Uterus (tissue), 2 donors: ENCODE data around the gene ITPR1.

ENCODE experiments used
- POLR2A ChIP-seq, 2 donors: fragments of 450-650 bp; IDR thresholded peaks; one replicate each; pipeline ENCODE4 v1.6.1; 2016; ENCODE audit warnings: antibody characterized with exemption in 2 of 2, mild to moderate bottlenecking in 1 of 2, moderate library complexity in 1 of 2
- TF ChIP-seq, protein P1 (sequence below), 4 experiments: fragments of 200-600 bp in 2 of 4; fragments of 450-650 bp in 2 of 4; sonication (generic) in 2 of 4; IDR thresholded peaks; one replicate each; pipeline ENCODE4 v1.5.1; 2016 to 2019; ENCODE audit warnings: antibody characterized with exemption in 4 of 4, mild to moderate bottlenecking in 2 of 4, moderate library complexity in 1 of 4

- TF ChIP-seq, protein P1, sequence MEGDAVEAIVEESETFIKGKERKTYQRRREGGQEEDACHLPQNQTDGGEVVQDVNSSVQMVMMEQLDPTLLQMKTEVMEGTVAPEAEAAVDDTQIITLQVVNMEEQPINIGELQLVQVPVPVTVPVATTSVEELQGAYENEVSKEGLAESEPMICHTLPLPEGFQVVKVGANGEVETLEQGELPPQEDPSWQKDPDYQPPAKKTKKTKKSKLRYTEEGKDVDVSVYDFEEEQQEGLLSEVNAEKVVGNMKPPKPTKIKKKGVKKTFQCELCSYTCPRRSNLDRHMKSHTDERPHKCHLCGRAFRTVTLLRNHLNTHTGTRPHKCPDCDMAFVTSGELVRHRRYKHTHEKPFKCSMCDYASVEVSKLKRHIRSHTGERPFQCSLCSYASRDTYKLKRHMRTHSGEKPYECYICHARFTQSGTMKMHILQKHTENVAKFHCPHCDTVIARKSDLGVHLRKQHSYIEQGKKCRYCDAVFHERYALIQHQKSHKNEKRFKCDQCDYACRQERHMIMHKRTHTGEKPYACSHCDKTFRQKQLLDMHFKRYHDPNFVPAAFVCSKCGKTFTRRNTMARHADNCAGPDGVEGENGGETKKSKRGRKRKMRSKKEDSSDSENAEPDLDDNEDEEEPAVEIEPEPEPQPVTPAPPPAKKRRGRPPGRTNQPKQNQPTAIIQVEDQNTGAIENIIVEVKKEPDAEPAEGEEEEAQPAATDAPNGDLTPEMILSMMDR (IDR thresholded peaks at IDR 0.05), result no peak
- no peak for TF ChIP-seq POLR2A (IDR thresholded peaks at IDR 0.05)
Measured at GRCh38 chr3:4805662-4806061, 312.5 kb downstream of the ITPR1 start.
